Esophagus squamous epithelium (tissue), 5 donors: ENCODE measurements around the gene PDPK1. TPM values are rescaled to one million over a fixed set of nuclear protein-coding genes. Genes with fewer than 3 reads are reported as not detected.
A peak's percentile ranks its signal among the peaks of the same experiment; 100 is the strongest.
"Not testable (repeated sequence)": the region's sequence is repeated elsewhere in the genome, so short reads cannot be mapped to it uniquely, and the experiment has no call there.

Source experiments
- DNase-seq: peaks from one replicate; lab custom pipeline; 2025; lab: John Stamatoyannopoulos, UW
- H3K27ac ChIP-seq, 4 donors: fragments of 200-600 bp; sonication (generic); one replicate each; pipeline ENCODE4 v1.5.1; 2016 to 2019; ENCODE audit warnings: mild to moderate bottlenecking in 1 of 4
- H3K27me3 ChIP-seq, 4 donors: fragments of 200-600 bp; sonication (generic); 1 replicate in 3 of 4; 2 replicates in 1 of 4; pipeline versions ENCODE4 v1.5.1 to v1.6.0; 2017 to 2021; ENCODE audit warnings: antibody characterized with exemption in 1 of 4
- H3K36me3 ChIP-seq, 3 donors: fragments of 200-600 bp; sonication (generic); one replicate each; pipeline ENCODE4 v1.5.1; 2016 to 2019
- H3K4me1 ChIP-seq, 3 donors: fragments of 200-600 bp; sonication (generic); one replicate each; pipeline ENCODE4 v1.5.1; 2017 to 2019
- H3K4me3 ChIP-seq, 4 donors: fragments of 200-600 bp; sonication (generic); 1 replicate in 3 of 4; 2 replicates in 1 of 4; pipeline ENCODE4 v1.5.1; 2016 to 2019; ENCODE audit warnings: mild to moderate bottlenecking in 2 of 4, moderate library complexity in 1 of 4
- H3K9me3 ChIP-seq, 3 donors: fragments of 200-600 bp; sonication (generic); one replicate each; pipeline ENCODE4 v1.5.1; 2016 to 2019
- CTCF ChIP-seq, 6 experiments: fragments of 450-650 bp in 4 of 6; fragments of 200-600 bp in 2 of 6; sonication (generic) in 2 of 6; IDR thresholded peaks; one replicate each; pipeline ENCODE4 v1.5.1; 2016 to 2019; ENCODE audit warnings: antibody characterized with exemption in 6 of 6, mild to moderate bottlenecking in 4 of 6, moderate library complexity in 4 of 6
- POLR2A ChIP-seq, 4 donors: fragments of 450-650 bp; IDR thresholded peaks; one replicate each; pipeline ENCODE4 v1.6.1; 2017; ENCODE audit warnings: antibody characterized with exemption in 4 of 4, mild to moderate bottlenecking in 4 of 4, moderate library complexity in 3 of 4
- WGBS, 2 donors: methylation state at CpG; one replicate each; pipeline ENCODE4 v1.1.5; 2018; 5-methylcytosine and 5-hydroxymethylcytosine counted together
- intact Hi-C: fragments of 100-400 bp; cut with DNase I; formaldehyde crosslinking; loops from one replicate; pipeline ENCODE4 v1.15.0; 2022
- total RNA-seq, 4 donors: library from RNA; depleted of rRNA; stranded (reverse); fragments of >200 nt; gene quantifications; one replicate each; pipeline ENCODE4 v1.1.0, GENCODE V29; 2016
- donor health status: DM: yes; HTN: yes; CAD: no.

The PDPK1 gene
- total RNA-seq, 4 donors from 2014 or later, result 18.3 to 28.2 (median 23.3) TPM

DNA sequence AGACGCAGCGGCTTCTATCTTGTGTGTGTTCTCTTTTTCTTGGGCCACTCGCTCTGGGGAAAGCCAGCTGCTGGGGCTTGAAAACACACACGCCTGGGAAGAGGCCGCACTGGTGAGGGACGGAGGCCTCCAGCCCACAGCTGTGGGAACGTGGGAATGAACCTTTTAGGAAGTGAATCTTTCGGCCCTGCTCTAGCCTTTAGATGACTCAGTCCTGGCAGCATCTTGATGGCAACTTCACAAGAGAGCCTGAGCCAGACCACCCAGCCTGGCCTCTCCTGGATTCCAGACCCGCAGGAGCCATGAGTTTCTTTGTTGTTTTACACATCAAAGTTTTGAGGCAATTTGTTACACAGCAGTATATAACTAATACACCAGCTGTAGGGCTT lies 2.2 kb upstream of the PDPK1 start:
- Histone ChIP-seq H3K27ac (peak overlapping the region; percentile 9 to 97 (median 95)), H3K27me3 (no peaks in the 10 kb centered on the region), H3K4me3 (no peak overlapping the region), H3K9me3 (no peaks in the 10 kb centered on the region), H3K4me1 (peaks cover 23 to 65% (median 45%) of the 10 kb centered on the region in 3 donors), H3K36me3 (peaks cover 0 to 13% (median 0%) of the 10 kb centered on the region in 3 donors)
- no peak for DNase-seq
- intact Hi-C loops, result no loop called here
- TF ChIP-seq CTCF (IDR thresholded peaks at IDR 0.05) (no peak), POLR2A (IDR thresholded peaks at IDR 0.05) (peak in 1 of 4 donors; percentile 13)
- 65 to 82% methylated on average over 5 to 7 of the region's 9 CpGs for WGBS, 2 donors

GRCh38 chr16:2539192-2539844 lies 1.5 kb downstream of the PDPK1 start:
- Histone ChIP-seq H3K4me1 (peaks cover 16 to 48% (median 45%) of the 10 kb centered on the region in 3 donors), H3K4me3 (peak overlapping the region in 3 of 4 donors; percentile 63 to 90 (median 75)), H3K36me3 (peaks cover 0 to 15% (median 0%) of the 10 kb centered on the region in 3 donors)
- H3K9me3 ChIP-seq, H3K27ac ChIP-seq, H3K27me3 ChIP-seq, DNase-seq, intact Hi-C loops: not testable (repeated sequence)
- WGBS, 2 donors, result 78 to 82% methylated on average over 19 to 24 of the region's 24 CpGs

DNA sequence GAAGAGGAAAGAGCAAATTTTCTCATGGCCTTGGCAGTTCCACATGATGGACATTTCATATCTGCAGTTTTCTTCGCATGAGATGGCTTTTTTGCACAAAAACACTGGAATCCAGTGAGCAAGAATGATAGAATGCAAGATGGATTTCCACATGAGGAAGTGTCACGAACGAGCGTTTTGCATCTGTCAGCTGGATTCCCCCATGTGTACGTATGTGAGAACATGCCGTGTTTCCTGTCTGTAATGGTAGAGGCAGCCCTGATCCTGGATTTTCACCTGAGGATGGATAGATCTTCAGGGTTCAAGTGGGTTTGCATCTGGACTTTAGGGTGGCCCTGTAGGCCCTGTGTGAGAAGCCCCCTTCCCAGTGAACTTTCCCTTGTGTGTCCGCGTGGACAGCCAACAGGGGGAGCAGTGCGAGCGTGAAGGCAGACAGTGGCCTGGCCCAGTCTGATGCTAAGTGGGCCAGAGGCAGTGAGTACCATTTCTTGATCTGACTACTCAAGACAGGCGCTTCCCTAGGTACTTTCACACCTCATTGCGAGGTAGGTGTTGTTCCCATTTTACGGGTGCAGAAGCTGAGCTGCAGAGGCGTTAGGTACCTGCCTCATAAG lies 2.1 kb downstream of the PDPK1 start:
- Histone ChIP-seq H3K36me3 (peaks cover 0 to 21% (median 0%) of the 10 kb centered on the region in 3 donors), H3K4me3 (peak overlapping the region in 2 of 4 donors; percentile 8 to 75), H3K4me1 (peaks cover 16 to 48% (median 45%) of the 10 kb centered on the region in 3 donors)
- H3K27ac ChIP-seq, intact Hi-C loops, DNase-seq, H3K9me3 ChIP-seq, H3K27me3 ChIP-seq: not testable (repeated sequence)
- peak in 1 of 6 experiments; percentile 20 for TF ChIP-seq CTCF (IDR thresholded peaks at IDR 0.05)
- 48 to 56% methylated on average over 6 to 14 of the region's 14 CpGs for WGBS, 2 donors

- intact Hi-C loops, DNase-seq, H3K9me3 ChIP-seq, H3K27ac ChIP-seq, H3K27me3 ChIP-seq, H3K4me3 ChIP-seq: not testable (repeated sequence)
- Histone ChIP-seq H3K4me1 (peaks cover 16 to 47% (median 43%) of the 10 kb centered on the region in 3 donors), H3K36me3 (peaks cover 0 to 30% (median 0%) of the 10 kb centered on the region in 3 donors)
- 60% methylated on average over 1 of the region's 4 CpGs; no CpG with 5 or more reads in 1 of the 2 donors for WGBS, 2 donors
Measured at GRCh38 chr16:2540912-2541311, 3.1 kb downstream of the PDPK1 start.

DNA sequence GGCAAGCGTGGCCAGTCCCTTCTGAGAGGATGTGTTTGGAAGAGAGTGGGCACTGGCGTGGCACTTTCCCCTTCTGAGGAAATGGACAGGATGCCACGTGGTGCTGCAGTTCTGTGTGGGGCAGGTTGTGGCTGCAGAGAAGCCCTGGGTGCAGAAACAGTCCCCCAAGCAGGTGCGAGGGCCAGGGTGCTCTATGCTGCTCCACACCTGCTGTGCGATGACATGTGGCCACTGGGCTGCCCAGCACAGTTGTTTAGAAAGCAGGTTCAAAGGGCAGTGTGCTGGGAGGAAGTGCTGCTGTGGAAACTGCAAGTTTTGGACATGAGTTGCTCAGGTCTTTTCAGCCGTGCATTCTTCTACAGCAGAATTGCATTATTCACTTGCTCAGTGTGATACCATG lies 3.6 kb downstream of the PDPK1 start:
- intact Hi-C loops, DNase-seq, H3K27me3 ChIP-seq, H3K9me3 ChIP-seq, H3K27ac ChIP-seq, H3K4me3 ChIP-seq: not testable (repeated sequence)
- H3K36me3 ChIP-seq, result peaks cover 0 to 33% (median 0%) of the 10 kb centered on the region in 3 donors
- H3K4me1 ChIP-seq, result peaks cover 16 to 47% (median 38%) of the 10 kb centered on the region in 3 donors
- 30 to 71% methylated on average over 1 to 2 of the region's 6 CpGs for WGBS, 2 donors

DNA sequence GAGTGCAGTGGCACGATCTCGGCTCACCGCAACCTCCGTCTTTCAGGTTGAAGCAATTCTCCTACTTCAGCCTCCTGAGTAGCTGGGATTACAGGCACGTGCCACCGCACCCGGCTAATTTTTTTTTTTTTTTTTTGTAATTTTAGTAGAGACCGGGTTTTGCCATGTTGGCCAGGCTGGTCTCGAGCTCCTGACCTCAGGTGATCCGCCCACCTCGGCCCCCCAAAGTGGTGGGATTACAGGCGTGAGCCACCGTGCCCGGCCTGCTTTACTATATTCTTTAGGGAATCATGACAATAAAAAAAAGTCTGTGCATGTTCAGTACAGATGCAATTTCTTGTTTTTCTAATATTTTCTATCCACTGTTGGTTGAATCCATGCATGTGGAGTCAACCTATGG lies 6.0 kb downstream of the PDPK1 start:
- peaks cover 13 to 36% (median 28%) of the 10 kb centered on the region in 3 donors for H3K4me1 ChIP-seq
- 85 to 95% methylated on average over 9 to 14 of the region's 14 CpGs for WGBS, 2 donors
- intact Hi-C loops, DNase-seq, H3K27ac ChIP-seq, H3K27me3 ChIP-seq, H3K4me3 ChIP-seq, H3K9me3 ChIP-seq: not testable (repeated sequence)
- peaks cover 0 to 33% (median 0%) of the 10 kb centered on the region in 3 donors for H3K36me3 ChIP-seq

GRCh38 chr16:2550283-2550878 lies 12.6 kb downstream of the PDPK1 start:
- H3K4me3 ChIP-seq, H3K27ac ChIP-seq, H3K27me3 ChIP-seq, H3K36me3 ChIP-seq, H3K9me3 ChIP-seq, intact Hi-C loops, DNase-seq: not testable (repeated sequence)
- no CpG with 5 or more reads among the region's 14 CpGs for WGBS, 2 donors
- H3K4me1 ChIP-seq, result peaks cover 0 to 15% (median 3%) of the 10 kb centered on the region in 3 donors
